ENCODE data around the gene CAPN3.

Gene CAPN3

GRCh38 chr15:42319206-42319605 is 40.1 kb upstream of the CAPN3 start:
- Histone ChIP-seq H3K27ac (ENCODE audit: poor library complexity, severe bottlenecking) (no peak overlapping the region), H3K4me1 (ENCODE audit: insufficient read depth, poor library complexity, severe bottlenecking) (no peaks in the 10 kb centered on the region), H3K27me3 (ENCODE audit: insufficient read depth, poor library complexity, severe bottlenecking) (no peaks in the 10 kb centered on the region), H3K4me3 (ENCODE audit: severe bottlenecking) (no peak overlapping the region), H3K9me3 (ENCODE audit: severe bottlenecking) (no peaks in the 10 kb centered on the region), H3K36me3 (ENCODE audit: low read depth) (peaks cover 10% of the 10 kb centered on the region)
- DNase-seq (ENCODE audit: low spot score) (no peak), ATAC-seq (ENCODE audit: low read depth) (no peak)
- TF ChIP-seq CTCF (IDR thresholded peaks at IDR 0.05; ENCODE audit: poor library complexity, severe bottlenecking): no peak

- Histone ChIP-seq H3K27ac (ENCODE audit: poor library complexity, severe bottlenecking) (no peak overlapping the region), H3K27me3 (ENCODE audit: insufficient read depth, poor library complexity, severe bottlenecking) (no peaks in the 10 kb centered on the region), H3K36me3 (ENCODE audit: low read depth) (peaks cover 9% of the 10 kb centered on the region; the same call in 1 of the 2 replicates), H3K4me3 (ENCODE audit: severe bottlenecking) (no peak overlapping the region), H3K9me3 (ENCODE audit: severe bottlenecking) (no peaks in the 10 kb centered on the region), H3K4me1 (ENCODE audit: insufficient read depth, poor library complexity, severe bottlenecking) (no peaks in the 10 kb centered on the region)
- TF ChIP-seq CTCF (IDR thresholded peaks at IDR 0.05; ENCODE audit: poor library complexity, severe bottlenecking): no peak
- DNase-seq (ENCODE audit: low spot score) (no peak), ATAC-seq (ENCODE audit: low read depth) (no peak)
Observed at GRCh38 chr15:42324308-42324707, 35.0 kb upstream of the CAPN3 start.

GRCh38 chr15:42329161-42329560 is 30.1 kb upstream of the CAPN3 start:
- H3K27me3 ChIP-seq (ENCODE audit: insufficient read depth, poor library complexity, severe bottlenecking): no peaks in the 10 kb centered on the region

GRCh38 chr15:42329992-42330391 is 29.3 kb upstream of the CAPN3 start:
- no peak for DNase-seq (ENCODE audit: low spot score)
- ATAC-seq (ENCODE audit: low read depth): no peak
- Histone ChIP-seq H3K27ac (ENCODE audit: poor library complexity, severe bottlenecking) (no peak overlapping the region), H3K27me3 (ENCODE audit: insufficient read depth, poor library complexity, severe bottlenecking) (no peaks in the 10 kb centered on the region), H3K36me3 (ENCODE audit: low read depth) (peaks cover 5% of the 10 kb centered on the region; the same call in 1 of the 2 replicates), H3K4me1 (ENCODE audit: insufficient read depth, poor library complexity, severe bottlenecking) (peaks cover 5% of the 10 kb centered on the region), H3K4me3 (ENCODE audit: severe bottlenecking) (no peak overlapping the region), H3K9me3 (ENCODE audit: severe bottlenecking) (no peaks in the 10 kb centered on the region)
- no peak for TF ChIP-seq CTCF (IDR thresholded peaks at IDR 0.05; ENCODE audit: poor library complexity, severe bottlenecking)

More at GRCh38 chr15:42329161-42329560, 30.1 kb upstream of the CAPN3 start:
- peaks cover 5% of the 10 kb centered on the region; the same call in 1 of the 2 replicates for H3K36me3 ChIP-seq (ENCODE audit: low read depth)
- H3K4me3 ChIP-seq (ENCODE audit: severe bottlenecking): no peak overlapping the region
- no peaks in the 10 kb centered on the region for H3K9me3 ChIP-seq (ENCODE audit: severe bottlenecking)
- TF ChIP-seq CTCF (IDR thresholded peaks at IDR 0.05; ENCODE audit: poor library complexity, severe bottlenecking): no peak
- DNase-seq (ENCODE audit: low spot score): no peak
- H3K27ac ChIP-seq (ENCODE audit: poor library complexity, severe bottlenecking): no peak overlapping the region
- peaks cover 5% of the 10 kb centered on the region for H3K4me1 ChIP-seq (ENCODE audit: insufficient read depth, poor library complexity, severe bottlenecking)
- no peak for ATAC-seq (ENCODE audit: low read depth)

GRCh38 chr15:42331235-42331634 is 28.1 kb upstream of the CAPN3 start:
- Histone ChIP-seq H3K9me3 (ENCODE audit: severe bottlenecking) (peaks cover 5% of the 10 kb centered on the region), H3K27ac (ENCODE audit: poor library complexity, severe bottlenecking) (no peak overlapping the region), H3K4me3 (ENCODE audit: severe bottlenecking) (no peak overlapping the region), H3K27me3 (ENCODE audit: insufficient read depth, poor library complexity, severe bottlenecking) (no peaks in the 10 kb centered on the region), H3K4me1 (ENCODE audit: insufficient read depth, poor library complexity, severe bottlenecking) (peaks cover 5% of the 10 kb centered on the region), H3K36me3 (ENCODE audit: low read depth) (peaks cover 4% of the 10 kb centered on the region; the same call in 1 of the 2 replicates)
- TF ChIP-seq CTCF (IDR thresholded peaks at IDR 0.05; ENCODE audit: poor library complexity, severe bottlenecking): no peak
- DNase-seq (ENCODE audit: low spot score) (no peak), ATAC-seq (ENCODE audit: low read depth) (no peak)
